A172 (cell line): ENCODE measurements around the gene PRLR. TPM values are rescaled to one million over a fixed set of nuclear protein-coding genes. Genes with fewer than 3 reads are reported as not detected.
A peak's percentile ranks its signal among the peaks of the same experiment; 100 is the strongest.

Experiments
- DNase-seq: peaks from one replicate; pipeline ENCODE4 v3.0.0-alpha.2; 2015; ENCODE audit warnings: low spot score
- total RNA-seq: library from RNA; depleted of rRNA; stranded (reverse); fragments of >200 nt; shearing (Covaris generic); gene quantifications from 2 replicates; pipeline ENCODE4 v1.2.3, GENCODE V29; 2014

The PRLR gene
- total RNA-seq, 1 experiment from 2014 or later, result 0.36 TPM

DNA sequence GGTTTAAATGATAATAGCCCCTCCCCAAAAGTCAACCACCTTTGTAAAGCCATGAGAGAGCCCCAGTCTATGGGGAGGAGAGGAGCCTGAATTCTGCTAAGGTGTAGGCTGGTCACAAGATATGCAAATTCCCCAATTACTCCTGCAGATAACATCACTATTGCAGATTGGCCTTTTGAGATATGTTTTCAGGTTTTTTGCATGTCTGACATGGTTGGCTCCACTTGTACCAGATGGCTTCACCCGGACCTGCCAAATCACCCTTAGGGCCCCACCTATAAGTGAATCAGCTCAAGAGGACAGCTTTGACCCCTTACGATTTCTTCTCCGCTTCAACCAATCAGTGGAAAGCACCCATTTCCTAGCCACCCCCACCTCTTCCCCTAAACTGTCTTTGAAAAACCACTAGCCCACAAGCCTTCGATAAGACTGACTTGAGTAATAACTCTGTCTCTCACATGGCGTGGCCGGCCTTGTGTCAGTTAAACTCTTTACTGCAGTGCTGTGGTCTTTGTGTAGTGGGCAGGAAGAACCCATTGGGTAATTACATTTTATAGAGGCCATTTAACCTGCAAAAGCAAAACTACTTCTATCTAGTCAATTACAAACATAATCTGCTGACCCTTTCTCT, 69.7 kb downstream of the PRLR start:
- no peak for DNase-seq

DNA sequence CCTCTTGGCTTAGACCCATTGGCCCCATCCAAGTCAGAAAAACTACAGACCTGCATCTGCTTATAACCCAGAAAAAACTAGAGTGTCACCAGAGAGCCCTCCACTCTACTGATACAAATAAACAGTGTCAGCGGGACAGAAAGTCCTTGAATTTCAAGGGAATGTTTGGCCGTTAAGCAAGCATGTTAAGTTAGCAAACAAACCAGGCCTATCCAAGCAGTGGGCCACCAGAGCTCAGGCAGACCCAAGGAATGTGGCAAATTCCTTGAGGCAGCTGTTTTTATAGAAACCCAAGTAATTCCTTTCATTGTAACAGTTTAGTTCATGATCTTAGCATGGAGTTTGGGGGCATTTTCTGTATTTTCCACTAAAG, 70.9 kb downstream of the PRLR start:
- DNase-seq, result no peak

DNA sequence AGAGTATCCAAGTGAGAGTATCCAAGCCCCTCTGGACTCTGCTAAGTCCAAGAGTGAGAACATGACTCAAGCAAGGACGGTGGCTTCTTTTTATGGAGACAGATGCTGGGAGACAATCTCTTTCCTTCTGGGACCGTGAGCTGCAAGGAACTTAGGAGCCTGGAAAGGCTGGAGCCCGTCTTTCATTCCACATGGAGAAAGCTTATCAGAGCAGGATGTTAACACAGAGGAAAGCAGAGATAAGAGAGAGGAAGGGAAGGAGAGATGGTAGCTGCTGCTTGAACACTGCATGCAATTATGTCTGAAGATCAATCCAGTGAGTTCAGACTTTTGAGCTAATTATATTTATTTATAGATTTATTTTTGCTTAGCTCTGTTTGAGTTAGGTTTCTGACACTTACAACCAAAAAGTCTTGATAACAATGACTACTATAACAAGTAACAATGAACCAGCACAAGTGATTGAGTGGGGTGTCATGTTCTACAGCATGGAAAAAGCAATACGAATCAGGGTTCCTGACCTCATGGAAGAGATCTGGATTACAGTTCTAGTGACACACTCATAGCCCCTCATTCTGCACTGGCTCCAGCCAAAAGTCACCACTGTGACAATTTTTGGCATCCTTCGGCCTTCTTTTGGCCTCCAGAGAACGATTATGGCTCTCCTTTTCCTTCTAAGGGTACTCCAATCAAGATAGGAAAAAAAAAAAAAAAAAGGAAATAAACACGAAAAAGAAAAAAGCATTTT, 71.5 kb downstream of the PRLR start:
- no peak for DNase-seq

DNA sequence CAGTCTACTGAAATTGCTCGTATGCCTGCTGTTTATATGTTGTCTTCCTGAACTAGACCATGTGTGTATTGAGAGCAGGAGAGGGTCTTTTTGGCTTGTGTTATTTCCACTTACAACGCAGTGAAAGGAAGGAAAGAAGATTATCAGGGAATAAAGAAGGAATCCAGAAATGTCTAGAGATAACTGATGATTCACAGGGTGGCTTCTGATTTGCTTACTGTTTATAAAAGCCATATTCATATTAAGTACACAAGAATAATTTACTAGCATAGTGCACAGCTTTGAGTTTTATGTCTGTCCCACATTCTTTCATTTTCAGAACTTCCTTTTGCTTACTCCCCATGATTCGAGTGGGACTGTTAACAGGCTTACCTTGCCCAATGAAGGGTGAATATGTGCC, 72.1 kb downstream of the PRLR start:
- DNase-seq, result no peak

DNA sequence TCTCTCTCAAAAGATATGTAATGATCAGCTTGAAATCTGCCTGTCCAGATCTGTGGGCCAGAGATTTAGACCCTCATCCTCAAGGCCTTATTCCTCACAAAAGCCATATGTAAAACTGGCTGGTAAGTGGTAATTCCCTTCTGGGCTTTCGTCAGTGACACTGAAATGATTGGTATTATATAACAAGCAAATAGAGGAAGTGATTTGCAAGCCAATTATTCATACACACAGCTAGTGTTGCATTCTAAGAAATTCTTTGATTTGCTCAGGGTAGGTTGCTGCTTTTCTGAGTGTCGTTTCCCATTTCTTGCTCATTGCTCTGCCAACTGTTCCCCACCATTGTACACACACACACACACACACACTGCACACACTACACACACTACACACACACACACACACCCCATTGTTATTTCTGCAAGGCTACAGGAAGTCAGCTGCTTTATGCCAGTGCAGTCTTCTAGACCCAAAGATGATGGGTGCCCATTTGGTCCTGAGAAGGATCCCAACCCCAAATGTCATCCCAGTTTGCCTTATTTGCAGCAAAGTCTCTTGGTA, 76.8 kb downstream of the PRLR start:
- DNase-seq, result no peak

DNA sequence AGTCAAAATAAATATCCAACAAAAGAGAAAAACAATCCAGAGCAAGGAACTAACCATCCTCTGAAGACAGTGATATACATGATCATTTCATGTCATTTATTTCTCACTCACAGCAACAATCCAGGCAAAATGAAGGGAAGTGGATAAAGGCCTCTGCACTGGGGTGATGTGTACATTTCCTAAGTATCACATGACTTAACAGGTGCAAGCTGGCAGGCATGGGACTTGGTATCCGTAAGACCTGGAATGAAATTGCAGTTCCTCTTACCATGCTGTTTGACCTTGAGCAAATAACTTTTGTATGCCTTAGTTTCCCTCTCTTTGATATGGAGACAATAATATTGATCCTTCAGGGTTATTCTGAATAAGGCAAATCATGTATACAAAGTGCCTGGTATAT, 77.6 kb downstream of the PRLR start:
- no peak for DNase-seq

DNA sequence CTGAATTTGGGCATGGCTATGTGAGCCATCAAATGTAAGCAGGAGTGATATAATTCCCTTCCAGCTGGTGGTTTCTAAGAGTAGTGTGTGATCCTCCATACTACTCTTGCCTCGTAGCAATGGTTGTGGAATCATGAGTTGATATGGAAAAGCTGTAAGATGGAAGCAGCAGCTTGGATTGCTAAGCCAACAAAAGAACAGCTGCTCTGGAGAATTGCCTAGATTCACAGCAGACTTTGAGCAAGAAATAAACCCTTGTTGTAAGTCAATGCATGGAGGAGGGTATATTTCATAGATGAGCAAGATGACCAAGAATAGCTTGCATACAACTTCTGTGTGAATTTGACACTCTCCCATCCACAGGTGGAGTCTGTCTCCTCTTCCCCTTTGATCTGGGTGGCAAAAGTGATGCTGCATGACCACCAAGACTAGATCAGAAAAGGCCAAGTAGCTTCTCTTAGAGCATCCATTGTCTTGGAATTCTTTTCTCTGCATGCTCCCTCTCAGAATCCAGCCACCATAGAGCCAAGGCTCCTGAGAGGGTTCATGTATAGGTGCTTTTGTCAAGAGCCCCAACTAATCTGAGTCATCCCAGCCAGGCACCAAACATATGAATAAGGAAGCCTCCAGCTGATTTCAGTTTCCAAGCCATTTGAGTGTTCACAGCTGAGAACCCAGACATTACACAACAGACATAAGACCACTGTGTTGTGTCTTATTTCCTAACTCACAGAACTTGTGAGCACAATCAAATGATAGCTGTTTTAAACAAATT, 79.0 kb downstream of the PRLR start:
- no peak for DNase-seq

DNA sequence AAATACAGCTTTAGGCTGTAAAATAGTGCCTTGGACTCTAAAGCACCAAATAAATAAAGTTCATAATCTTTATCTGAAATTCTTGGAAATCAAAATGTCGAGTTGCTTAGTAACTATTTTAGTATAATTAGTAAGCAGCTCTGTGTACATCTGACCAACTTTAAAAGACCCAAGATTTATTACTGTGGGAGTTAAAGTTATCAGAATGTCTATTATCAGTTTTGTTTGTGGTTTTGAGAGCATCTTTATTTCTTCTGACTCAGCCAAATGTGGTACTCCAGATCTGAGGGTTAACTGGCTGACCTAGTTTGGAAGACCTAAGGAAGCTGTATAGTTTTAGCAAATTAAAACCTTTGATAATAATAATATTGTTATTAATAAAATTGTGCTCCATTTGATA, 81.2 kb downstream of the PRLR start:
- DNase-seq, result no peak

DNA sequence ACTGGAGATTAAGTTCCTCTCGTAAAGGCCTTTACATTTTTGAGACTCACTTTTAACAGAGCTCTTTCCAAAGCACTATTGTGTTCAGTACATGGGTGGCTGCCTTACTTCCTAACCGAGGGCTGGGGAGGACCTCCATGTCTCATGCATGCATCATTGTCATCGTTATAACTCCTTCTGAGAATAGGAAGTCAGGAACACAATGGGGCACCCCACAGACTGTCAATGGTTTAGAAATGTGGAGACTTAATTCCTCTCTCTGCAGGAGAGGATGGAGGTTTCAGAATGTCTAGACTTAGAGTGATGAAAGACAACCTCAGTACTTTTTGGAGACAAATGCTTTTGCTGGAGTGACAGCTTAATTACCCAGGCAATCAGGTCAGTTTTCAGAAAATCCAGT, 83.9 kb downstream of the PRLR start:
- no peak for DNase-seq

DNA sequence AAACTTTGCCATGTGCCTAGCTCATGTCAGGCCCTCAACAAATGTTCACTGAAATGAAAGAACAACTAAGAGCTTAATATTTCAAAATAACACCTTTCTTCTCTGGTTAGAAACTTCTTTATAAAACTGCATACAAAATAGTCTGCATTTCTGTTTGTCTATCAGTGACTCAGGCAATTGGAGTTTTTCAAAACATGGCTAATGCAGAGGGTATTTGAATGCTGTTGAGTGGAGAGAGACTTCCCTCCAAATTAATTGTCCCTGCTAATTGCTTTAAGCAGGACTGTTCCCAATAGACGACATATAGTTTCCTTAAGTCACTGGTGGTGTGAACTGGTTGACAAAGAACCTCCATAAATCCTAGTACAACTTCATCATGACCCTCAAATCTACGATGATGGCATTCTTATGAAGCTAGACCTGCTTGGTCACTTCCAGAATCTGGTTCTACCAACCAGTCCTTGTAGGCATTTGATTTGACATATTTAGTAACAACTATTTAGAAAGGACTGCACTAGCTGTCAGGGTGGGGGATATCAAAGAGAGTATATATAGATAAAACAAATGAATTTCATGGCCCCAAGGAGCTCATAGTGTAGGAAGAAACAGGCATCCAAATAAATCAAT, 84.5 kb downstream of the PRLR start:
- no peak for DNase-seq

DNA sequence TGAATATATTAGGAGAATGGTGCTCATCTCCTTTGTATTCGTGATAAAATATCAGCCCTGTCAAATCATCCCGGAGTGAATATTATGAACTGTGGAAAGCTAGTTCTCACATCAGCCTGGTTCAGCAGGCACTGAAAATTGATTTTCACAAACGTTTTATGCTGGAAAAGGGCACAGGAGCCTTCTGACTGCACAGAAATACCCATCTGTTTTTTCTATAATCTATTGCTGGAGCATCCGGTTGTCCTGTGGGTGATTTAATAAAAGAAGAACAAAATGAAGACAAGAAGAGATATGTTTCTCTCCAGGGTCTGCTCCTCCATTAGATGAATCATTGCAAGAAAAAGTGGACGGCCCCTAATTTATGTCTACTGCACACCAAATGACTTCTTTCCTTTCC, 85.3 kb downstream of the PRLR start:
- DNase-seq, result no peak

DNA sequence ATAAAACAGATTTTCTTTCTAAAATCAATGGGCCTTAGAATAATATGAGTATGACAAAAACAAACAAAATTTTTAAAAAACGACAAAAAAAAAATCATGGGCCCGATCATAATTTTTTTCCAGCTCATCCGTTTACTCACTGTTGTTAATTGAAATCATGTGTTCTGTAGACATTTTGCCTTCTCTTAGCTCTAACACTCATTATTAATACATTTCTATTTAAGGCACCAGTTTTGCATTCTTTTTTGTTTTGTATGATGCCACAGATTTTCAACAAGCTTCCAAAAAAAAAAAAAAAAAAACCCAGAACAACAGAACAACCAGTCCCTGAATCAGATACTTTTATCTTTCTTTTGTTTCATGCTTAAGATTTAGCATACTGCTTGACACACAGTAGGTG, 86.4 kb downstream of the PRLR start:
- DNase-seq, result no peak

DNA sequence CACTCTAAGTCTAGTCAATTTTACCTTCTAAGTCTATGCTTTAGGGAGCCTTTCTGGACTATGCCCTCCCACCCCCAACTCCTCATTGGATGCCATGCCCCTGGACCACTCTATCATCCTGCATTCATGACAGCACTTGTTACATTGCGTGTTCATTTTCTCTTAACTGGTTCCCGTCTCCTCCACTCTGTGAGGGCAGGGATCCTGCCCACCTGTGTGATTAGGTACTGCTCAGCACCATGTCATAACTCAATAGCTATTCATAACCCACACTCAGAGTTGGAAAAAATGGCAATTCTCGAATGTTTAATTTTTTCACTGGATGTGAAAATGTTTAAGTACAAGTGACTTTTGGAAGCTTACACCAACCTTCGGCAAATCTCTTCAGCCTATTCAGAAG, 88.5 kb downstream of the PRLR start:
- no peak for DNase-seq

DNA sequence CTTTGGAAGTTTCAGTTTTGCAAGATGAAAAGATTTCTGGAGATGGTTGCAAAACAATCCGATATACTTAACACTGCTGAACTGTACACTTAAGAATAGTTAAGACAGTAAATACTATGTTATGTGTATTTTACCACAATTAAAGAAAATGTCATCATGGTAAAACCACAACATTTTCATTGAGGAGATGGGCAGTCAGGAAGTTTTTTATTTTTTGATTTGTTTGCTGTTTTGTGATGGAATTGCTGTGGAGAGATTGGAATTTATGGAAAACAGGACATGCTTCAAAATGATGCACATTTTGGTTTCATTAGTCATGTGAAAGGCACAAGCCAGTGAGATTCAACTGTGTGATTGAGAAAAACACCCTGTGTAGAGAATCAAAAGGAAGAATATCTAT, 92.1 kb downstream of the PRLR start:
- peak; percentile 31 for DNase-seq

DNA sequence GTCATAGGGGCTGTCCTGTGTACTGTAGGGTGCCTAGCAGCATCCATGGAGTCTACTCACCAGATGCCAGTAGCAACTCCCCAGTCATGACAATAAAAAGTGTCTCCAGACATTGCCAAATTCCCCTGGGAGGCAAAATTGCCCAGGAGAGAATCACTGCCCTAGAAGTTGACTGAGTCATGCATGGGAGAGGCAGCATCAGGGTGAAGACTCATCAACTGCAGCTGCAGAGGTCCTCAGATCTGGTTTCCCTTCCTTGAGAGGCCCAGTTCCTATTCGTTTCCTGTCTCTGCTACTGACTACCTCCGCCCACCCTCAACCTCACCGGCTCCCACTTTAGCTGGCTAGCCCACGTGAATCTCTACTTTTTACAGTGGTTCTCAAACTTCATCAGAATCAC, 93.9 kb downstream of the PRLR start:
- DNase-seq, result peak; percentile 95

DNA sequence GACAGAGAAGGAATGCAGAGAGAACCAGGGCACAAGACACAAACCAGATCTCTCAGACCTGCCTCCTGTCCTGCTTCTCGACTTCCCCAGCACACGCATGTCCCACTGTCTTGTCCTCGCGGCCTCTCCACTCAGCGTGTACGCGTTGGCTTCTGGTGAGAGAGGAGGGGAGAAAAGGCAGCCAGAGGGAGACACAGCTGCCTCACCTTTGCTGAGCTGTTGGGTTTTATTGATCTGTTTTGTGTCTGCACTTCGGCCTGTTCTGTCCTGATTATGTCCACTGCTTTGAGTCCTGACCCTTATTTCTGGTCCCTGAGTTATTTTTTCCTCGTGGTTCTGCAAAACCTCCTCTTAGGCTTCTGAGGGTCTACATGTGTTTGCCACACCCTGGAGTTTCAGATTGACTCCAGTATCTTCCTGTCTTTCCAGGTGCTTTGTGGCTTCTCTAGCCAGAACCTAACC, 95.0 kb downstream of the PRLR start:
- DNase-seq, result no peak

DNA sequence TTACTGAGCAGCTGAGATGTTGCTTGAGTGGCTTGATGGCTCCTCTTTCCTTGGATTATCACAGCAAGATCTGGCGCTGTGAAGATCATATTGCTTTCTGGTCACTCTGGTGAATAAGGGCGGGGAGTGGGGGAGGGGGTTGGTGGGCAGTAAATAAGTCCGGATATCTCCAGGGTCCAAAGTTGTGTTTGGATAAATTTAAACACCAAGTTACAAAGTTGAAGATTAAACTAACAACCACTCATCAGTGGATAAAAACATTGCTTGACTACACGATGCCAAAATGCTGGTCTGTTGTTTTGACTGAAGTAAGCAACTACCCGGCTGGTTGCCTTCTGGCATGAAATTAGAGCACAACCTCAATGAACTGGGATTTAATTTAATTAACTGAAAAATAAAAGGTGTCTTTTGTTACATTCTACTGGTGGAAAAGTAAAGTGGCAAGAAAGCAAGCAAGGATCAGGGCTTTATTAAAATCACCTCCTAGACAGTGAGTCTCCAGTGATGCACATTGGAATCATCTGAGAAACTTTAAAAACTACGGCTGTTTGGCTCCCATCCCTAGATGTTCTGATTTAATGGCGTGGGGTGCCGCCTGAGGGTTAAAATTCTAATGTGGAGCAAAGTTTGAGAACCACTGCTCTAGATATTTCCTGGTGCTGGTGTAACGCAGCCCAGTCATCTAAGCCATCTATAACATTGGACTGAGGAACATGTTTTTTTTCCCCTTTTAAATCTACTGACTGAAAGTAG, 95.8 kb downstream of the PRLR start:
- DNase-seq, result no peak

DNA sequence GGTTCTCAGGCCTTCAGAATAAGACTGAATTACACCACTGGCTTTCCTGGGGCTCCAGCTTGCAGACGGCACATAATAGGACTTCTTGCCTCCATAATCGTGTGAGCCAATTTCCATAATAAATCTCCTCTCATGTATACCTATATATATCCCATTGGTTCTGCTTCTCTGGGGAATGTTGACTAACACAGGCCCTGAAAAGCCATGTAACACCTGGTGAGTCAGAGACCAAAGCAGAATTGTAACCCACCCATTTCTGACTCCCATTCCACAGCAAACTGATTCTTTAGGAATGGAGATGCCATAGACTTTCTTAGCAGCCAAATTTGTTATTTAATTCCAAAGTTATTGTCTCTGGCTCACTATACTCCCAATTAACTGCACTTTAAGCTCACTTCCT, 97.1 kb downstream of the PRLR start:
- DNase-seq, result no peak

DNA sequence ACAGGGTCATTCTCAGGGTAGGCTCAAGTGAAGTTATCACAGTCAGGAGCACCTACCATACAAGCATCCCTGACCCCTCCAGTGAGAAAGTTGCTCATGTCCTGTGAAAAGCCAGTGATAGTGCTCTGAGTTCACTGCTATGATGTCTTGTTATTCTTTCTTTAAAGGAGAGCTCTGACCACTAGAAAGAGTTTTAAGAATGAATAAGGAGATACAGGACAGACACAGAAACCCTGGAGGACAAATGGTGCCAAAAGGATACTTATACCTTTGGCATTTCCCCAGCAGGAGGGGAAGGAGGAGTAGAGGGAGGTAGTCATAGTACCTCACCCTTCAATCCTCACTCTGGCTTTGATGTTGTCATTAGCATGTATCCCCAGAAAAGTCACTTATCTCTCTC, 98.6 kb downstream of the PRLR start:
- DNase-seq, result no peak

DNA sequence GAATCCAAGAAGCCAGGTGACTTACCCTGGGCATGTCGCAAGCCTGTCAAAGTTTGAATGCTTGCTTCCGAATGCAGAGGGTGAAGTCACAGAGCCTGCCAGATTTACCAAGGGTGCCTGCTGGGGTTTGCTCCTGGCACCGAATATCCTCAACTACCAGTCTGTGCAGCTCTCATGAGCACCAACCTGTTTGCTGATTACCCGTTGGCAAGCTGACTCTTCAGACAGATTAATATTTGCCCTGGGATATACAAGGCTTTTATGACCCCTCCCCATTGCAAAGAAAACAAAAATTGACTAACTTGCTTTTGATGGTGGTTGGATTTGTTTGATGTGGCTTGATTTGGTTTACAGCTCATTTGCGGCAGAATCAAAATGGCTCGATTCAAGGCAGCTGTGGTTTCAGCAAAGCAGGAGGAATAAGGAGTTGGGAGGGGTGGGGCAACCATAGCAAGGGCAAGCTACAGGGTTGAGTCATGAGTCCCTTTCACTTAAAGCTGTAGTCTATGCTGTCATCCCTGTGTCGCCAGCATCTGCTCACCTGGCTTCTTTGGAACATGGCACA, 100.3 kb downstream of the PRLR start:
- peak; percentile 91 for DNase-seq

DNA sequence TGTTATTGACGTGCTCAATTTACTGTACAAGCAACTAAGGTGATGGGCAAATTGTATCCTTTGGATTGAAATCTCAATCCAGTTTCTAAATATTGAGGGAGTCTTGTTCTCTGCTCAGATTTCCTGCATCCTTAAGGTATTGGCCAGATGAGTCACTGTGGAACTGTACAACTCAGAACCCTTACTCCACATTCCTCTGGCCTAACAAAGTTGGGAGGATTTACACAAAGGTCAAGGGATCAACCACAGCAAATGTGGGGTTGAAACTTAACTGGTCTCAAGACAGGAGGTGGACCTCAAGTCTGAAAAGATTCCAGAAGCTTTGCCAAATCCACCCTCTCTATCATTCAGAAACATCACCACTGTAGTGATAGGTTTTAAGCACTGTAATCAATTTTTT, 101.0 kb downstream of the PRLR start:
- DNase-seq, result peak; percentile 89
